H9 (cell line): ENCODE data around the gene TMEM52B. TPM values are rescaled to one million over a fixed set of nuclear protein-coding genes. Genes with fewer than 3 reads are reported as not detected.

Experiments
- DNase-seq: peaks from one replicate; pipeline ENCODE4 v3.0.0-alpha.2; 2017
- H2AFZ ChIP-seq: one replicate; pipeline ENCODE4 v1.6.1; 2013; ENCODE audit warnings: mild to moderate bottlenecking, low read length, control low read depth, moderate library complexity
- H2AK5ac ChIP-seq: 2 replicates; pipeline ENCODE4 v1.6.1; 2013; ENCODE audit warnings: low read length, control low read depth, mixed read lengths; ENCODE audit not compliant: insufficient read length
- H2BK120ac ChIP-seq: one replicate; pipeline ENCODE4 v1.6.1; 2013; ENCODE audit warnings: low read depth, mild to moderate bottlenecking, low read length, control low read depth, inconsistent platforms; ENCODE audit not compliant: poor library complexity, severe bottlenecking
- H2BK12ac ChIP-seq: 2 replicates; pipeline ENCODE4 v1.6.1; 2013; ENCODE audit warnings: low read length, control low read depth, mixed read lengths, low read depth; ENCODE audit not compliant: insufficient read length
- H2BK15ac ChIP-seq: 2 replicates; pipeline ENCODE4 v1.6.1; 2013; ENCODE audit warnings: low read depth, low read length, control low read depth
- H2BK20ac ChIP-seq: one replicate; pipeline ENCODE4 v1.6.1; 2013; ENCODE audit warnings: low read depth, mild to moderate bottlenecking, low read length, control low read depth, inconsistent platforms; ENCODE audit not compliant: poor library complexity, severe bottlenecking
- H2BK5ac ChIP-seq: 2 replicates; pipeline ENCODE4 v1.6.1; 2013; ENCODE audit warnings: low read length, control low read depth, mixed read lengths; ENCODE audit not compliant: insufficient read length
- H3K14ac ChIP-seq: 2 replicates; pipeline ENCODE4 v1.6.1; 2013; ENCODE audit warnings: low read length, control low read depth; ENCODE audit not compliant: insufficient read depth
- H3K18ac ChIP-seq: 2 replicates; pipeline ENCODE4 v1.6.1; 2013; ENCODE audit warnings: low read depth, mild to moderate bottlenecking, mixed read lengths, low read length, control low read depth; ENCODE audit not compliant: insufficient read length
- H3K23ac ChIP-seq: 2 replicates; pipeline ENCODE4 v1.6.1; 2013; ENCODE audit warnings: low read length, control low read depth, mixed read lengths, low read depth; ENCODE audit not compliant: insufficient read length
- H3K23me2 ChIP-seq: 2 replicates; pipeline ENCODE4 v1.6.1; 2013; ENCODE audit warnings: low read depth, mild to moderate bottlenecking, mixed read lengths, low read length, control low read depth; ENCODE audit not compliant: insufficient read length, poor library complexity, severe bottlenecking
- H3K27ac ChIP-seq: 2 replicates; pipeline ENCODE4 v1.5.1; 2013; ENCODE audit warnings: low read length, control low read depth, mixed read lengths, low read depth; ENCODE audit not compliant: insufficient read length
- H3K27me3 ChIP-seq: 2 replicates; pipeline ENCODE4 v1.6.1; 2013; ENCODE audit warnings: low read length, control low read depth, inconsistent platforms; ENCODE audit not compliant: insufficient read depth
- H3K4ac ChIP-seq: 2 replicates; pipeline ENCODE4 v1.6.1; 2013; ENCODE audit warnings: low read depth, mild to moderate bottlenecking, control low read depth, inconsistent platforms, low read length, moderate library complexity
- H3K4me1 ChIP-seq: 2 replicates; pipeline ENCODE4 v1.6.1; 2013; ENCODE audit warnings: low read length, control low read depth, inconsistent platforms; ENCODE audit not compliant: insufficient read depth
- H3K4me2 ChIP-seq: 2 replicates; pipeline ENCODE4 v1.6.1; 2013; ENCODE audit warnings: low read length, control low read depth, mixed read lengths; ENCODE audit not compliant: insufficient read length, insufficient read depth
- H3K56ac ChIP-seq: 2 replicates; pipeline ENCODE4 v1.6.1; 2013; ENCODE audit warnings: low read depth, mild to moderate bottlenecking, mixed read lengths, low read length, control low read depth; ENCODE audit not compliant: insufficient read length
- H3K79me1 ChIP-seq: 2 replicates; pipeline ENCODE4 v1.6.1; 2013; ENCODE audit warnings: low read depth, mild to moderate bottlenecking, moderate library complexity, low read length, control low read depth, inconsistent platforms; ENCODE audit not compliant: insufficient read depth, poor library complexity, severe bottlenecking
- H3K79me2 ChIP-seq: 2 replicates; pipeline ENCODE4 v1.6.1; 2013; ENCODE audit warnings: low read length, control low read depth, inconsistent platforms; ENCODE audit not compliant: insufficient read depth
- H3K9ac ChIP-seq: 2 replicates; pipeline ENCODE4 v1.6.1; 2013; ENCODE audit warnings: low read length, control low read depth, mixed read lengths; ENCODE audit not compliant: insufficient read length; ENCODE audit errors: extremely low read depth
- H3K9me3 ChIP-seq: one replicate; pipeline ENCODE4 v1.6.1; 2013; ENCODE audit warnings: low read depth, low read length, inconsistent platforms; ENCODE audit not compliant: control insufficient read depth
- H3T11ph ChIP-seq: one replicate; pipeline ENCODE4 v1.6.1; 2013; ENCODE audit warnings: mild to moderate bottlenecking, low read length, control low read depth, inconsistent platforms
- H4K20me1 ChIP-seq: one replicate; pipeline ENCODE4 v1.6.1; 2013; ENCODE audit not compliant: control insufficient read depth, insufficient read length, insufficient read depth
- H4K5ac ChIP-seq: 2 replicates; pipeline ENCODE4 v1.6.1; 2013; ENCODE audit warnings: low read depth, mild to moderate bottlenecking, mixed read lengths, low read length, control low read depth; ENCODE audit not compliant: insufficient read length
- H4K8ac ChIP-seq: replicated peaks from 2 replicates; pipeline ENCODE4 v1.6.1; 2013; ENCODE audit warnings: low read length, control low read depth, mixed read lengths, low read depth; ENCODE audit not compliant: insufficient read length
- H4K91ac ChIP-seq: 2 replicates; pipeline ENCODE4 v1.6.1; 2013; ENCODE audit warnings: low read depth, mild to moderate bottlenecking, moderate library complexity, mixed read lengths, low read length, control low read depth; ENCODE audit not compliant: insufficient read length
- H3K27ac Mint-ChIP-seq, 3 experiments: 2 replicates in 2 of 3; 3 replicates in 1 of 3; pipeline ENCODE4 v1.8.0; 2020 to 2021; ENCODE audit warnings: mixed read lengths in 3 of 3, mild to moderate bottlenecking in 1 of 3, moderate library complexity in 1 of 3
- H3K27me3 Mint-ChIP-seq: 2 replicates; pipeline ENCODE4 v1.8.0; 2021; ENCODE audit warnings: low read depth, mild to moderate bottlenecking, moderate library complexity, mixed read lengths
- H3K36me3 Mint-ChIP-seq, 3 experiments: 2 replicates in 2 of 3; 3 replicates in 1 of 3; pipeline ENCODE4 v1.8.0; 2020 to 2021; ENCODE audit warnings: low read depth in 3 of 3, mixed read lengths in 3 of 3; ENCODE audit not compliant: insufficient read depth in 1 of 3
- H3K4me1 Mint-ChIP-seq, 2 experiments: 2 replicates each; pipeline ENCODE4 v1.8.0; 2020; ENCODE audit warnings: mixed read lengths in 2 of 2
- H3K4me3 Mint-ChIP-seq, 2 experiments: 2 replicates in 1 of 2; 3 replicates in 1 of 2; pipeline ENCODE4 v1.8.0; 2020 to 2021; ENCODE audit warnings: mild to moderate bottlenecking in 2 of 2, mixed read lengths in 2 of 2, moderate library complexity in 1 of 2
- H3K9me3 Mint-ChIP-seq, 2 experiments: 2 replicates in 1 of 2; 3 replicates in 1 of 2; pipeline ENCODE4 v1.8.0; 2020; ENCODE audit warnings: mild to moderate bottlenecking in 2 of 2, mixed read lengths in 2 of 2, moderate library complexity in 1 of 2
- CTCF ChIP-seq: fragments of 200-600 bp; sonication (generic); conservative IDR thresholded peaks from 3 replicates; pipeline ENCODE4 v1.8.0; 2021; ENCODE audit warnings: antibody characterized with exemption, mild to moderate bottlenecking
- WGBS: extraction: QIAGEN DNeasy Blood & Tissue Kit; methylation state at CpG from one replicate; pipeline ENCODE4 v1.1.7; 2013; ENCODE audit warnings: missing lambda C conversion rate, low lambda C conversion rate, mixed read lengths; ENCODE audit not compliant: insufficient read length; ENCODE audit errors: extremely low coverage; 5-methylcytosine and 5-hydroxymethylcytosine counted together
- total RNA-seq: library from RNA; stranded (reverse); gene quantifications from 2 replicates; pipeline ENCODE4 v1.2.1, GENCODE V29; 2021

Gene TMEM52B
- total RNA-seq, 1 experiment from 2014 or later, result not detected

GRCh38 chr12:10174986-10175614, 3.7 kb upstream of the TMEM52B start:
- DNase-seq, result no peak
- H2BK15ac ChIP-seq, result no peak overlapping the region
- H3K9me3 Mint-ChIP-seq, result no peaks in the 10 kb centered on the region
- H3K27me3 ChIP-seq, result no peaks in the 10 kb centered on the region
- H4K20me1 ChIP-seq, result no peaks in the 10 kb centered on the region
- H3K4me1 ChIP-seq, result no peaks in the 10 kb centered on the region
- no peak overlapping the region for H2BK5ac ChIP-seq
- H3K23me2 ChIP-seq, result no peaks in the 10 kb centered on the region
- no peaks in the 10 kb centered on the region; a peak in 1 of 7 replicates for H3K36me3 Mint-ChIP-seq
- H2BK20ac ChIP-seq, result no peak overlapping the region
- no peak overlapping the region for H4K8ac ChIP-seq
- no peaks in the 10 kb centered on the region for H3K9me3 ChIP-seq
- H4K91ac ChIP-seq, result no peak overlapping the region
- no peak overlapping the region for H3K14ac ChIP-seq
- H3K79me1 ChIP-seq, result no peaks in the 10 kb centered on the region
- H3T11ph ChIP-seq, result no peak overlapping the region
- no peak overlapping the region for H2BK120ac ChIP-seq
- TF ChIP-seq CTCF, result no peak
- H3K79me2 ChIP-seq, result no peaks in the 10 kb centered on the region
- H3K27ac ChIP-seq, result no peak overlapping the region
- H3K4me2 ChIP-seq, result no peak overlapping the region
- no peaks in the 10 kb centered on the region for H3K27me3 Mint-ChIP-seq
- H3K4me3 Mint-ChIP-seq, result no peak overlapping the region
- H3K9ac ChIP-seq, result no peak overlapping the region
- no peak overlapping the region for H3K56ac ChIP-seq
- no peak overlapping the region for H3K18ac ChIP-seq
- no peak overlapping the region for H2AFZ ChIP-seq
- H2BK12ac ChIP-seq, result no peak overlapping the region
- H2AK5ac ChIP-seq, result no peak overlapping the region
- no peak overlapping the region for H3K27ac Mint-ChIP-seq
- no peaks in the 10 kb centered on the region; a peak in 1 of 4 replicates for H3K4me1 Mint-ChIP-seq
- no peak overlapping the region for H3K23ac ChIP-seq
- WGBS, result no CpG with 5 or more reads among the region's 2 CpGs
- H3K4ac ChIP-seq, result no peak overlapping the region
- no peak overlapping the region for H4K5ac ChIP-seq
